Sigmoid colon (tissue), 7 donors: ENCODE data around the gene KCNF1. TPM values are rescaled to one million over a fixed set of nuclear protein-coding genes. Genes with fewer than 3 reads are reported as not detected.

Source experiments
- DNase-seq: peaks from one replicate; pipeline ENCODE4 v3.0.0-alpha.2; 2019
- H3K27ac ChIP-seq, 4 donors: fragments of 200-600 bp; sonication (generic); one replicate each; pipeline ENCODE4 v1.5.1; 2016 to 2019; ENCODE audit warnings: mild to moderate bottlenecking in 1 of 4
- H3K27me3 ChIP-seq, 3 donors: fragments of 200-600 bp; sonication (generic); one replicate each; pipeline ENCODE4 v1.5.1; 2019; ENCODE audit warnings: mild to moderate bottlenecking in 1 of 3
- H3K36me3 ChIP-seq, 4 donors: fragments of 200-600 bp; sonication (generic); one replicate each; pipeline ENCODE4 v1.5.1; 2016 to 2019
- H3K4me1 ChIP-seq, 4 donors: fragments of 200-600 bp; sonication (generic); one replicate each; pipeline ENCODE4 v1.5.1; 2017 to 2019
- H3K4me3 ChIP-seq, 4 donors: fragments of 200-600 bp; sonication (generic); one replicate each; pipeline ENCODE4 v1.5.1; 2017 to 2019; ENCODE audit warnings: mild to moderate bottlenecking in 2 of 4, moderate library complexity in 1 of 4
- H3K9me3 ChIP-seq, 4 donors: fragments of 200-600 bp in 3 of 4; sonication (generic) in 3 of 4; one replicate each; pipeline versions ENCODE4 v1.5.1 to v1.6.1; 2013 to 2019
- EP300 ChIP-seq, 4 donors: sonication (generic); formaldehyde crosslinking; IDR thresholded peaks; one replicate each; pipeline ENCODE4 v1.6.1; 2017; ENCODE audit warnings: antibody characterized with exemption in 4 of 4
- POLR2A ChIP-seq, 2 donors: fragments of 450-650 bp; IDR thresholded peaks; one replicate each; pipeline ENCODE4 v1.6.1; 2016; ENCODE audit warnings: antibody characterized with exemption in 2 of 2, mild to moderate bottlenecking in 2 of 2, moderate library complexity in 2 of 2
- POLR2AphosphoS5 ChIP-seq, 4 donors: sonication (generic); formaldehyde crosslinking; IDR thresholded peaks; one replicate each; pipeline ENCODE4 v1.6.1; 2017; ENCODE audit warnings: antibody characterized with exemption in 4 of 4
- WGBS, 2 donors: extraction: QIAGEN DNeasy Blood & Tissue Kit; methylation state at CpG; one replicate each; pipeline ENCODE4 v1.1.7; 2013; 5-methylcytosine and 5-hydroxymethylcytosine counted together
- intact Hi-C: fragments of 100-400 bp; cut with DNase I; formaldehyde crosslinking; loops from one replicate; pipeline ENCODE4 v1.15.1; 2023
- polyA plus RNA-seq, 3 donors: library from polyadenylated mRNA; stranded (reverse); fragments of 200-250 nt; gene quantifications; one replicate each; pipeline ENCODE4 v1.2.3, GENCODE V29; 2013
- total RNA-seq, 4 donors: library from RNA; depleted of rRNA; stranded (reverse); fragments of >200 nt; gene quantifications; one replicate each; pipeline ENCODE4 v1.1.0, GENCODE V29; 2016
- TF ChIP-seq, protein P1 (sequence below), 4 experiments: fragments of 450-650 bp in 3 of 4; fragments of 200-600 bp in 1 of 4; IDR thresholded peaks; one replicate each; pipeline ENCODE4 v1.5.1; 2016 to 2019; ENCODE audit warnings: antibody characterized with exemption in 4 of 4, mild to moderate bottlenecking in 3 of 4, moderate library complexity in 2 of 4
- donor health status: healthy with polysubstance abuse.
- donor health status: Bipolar disorder and iron deficiency.
- donor health status: healthy.

KCNF1 gene
- total and polyA plus RNA-seq, 7 donors = 0.16 to 1.4 (median 0.94) TPM; not detected in 1

DNA sequence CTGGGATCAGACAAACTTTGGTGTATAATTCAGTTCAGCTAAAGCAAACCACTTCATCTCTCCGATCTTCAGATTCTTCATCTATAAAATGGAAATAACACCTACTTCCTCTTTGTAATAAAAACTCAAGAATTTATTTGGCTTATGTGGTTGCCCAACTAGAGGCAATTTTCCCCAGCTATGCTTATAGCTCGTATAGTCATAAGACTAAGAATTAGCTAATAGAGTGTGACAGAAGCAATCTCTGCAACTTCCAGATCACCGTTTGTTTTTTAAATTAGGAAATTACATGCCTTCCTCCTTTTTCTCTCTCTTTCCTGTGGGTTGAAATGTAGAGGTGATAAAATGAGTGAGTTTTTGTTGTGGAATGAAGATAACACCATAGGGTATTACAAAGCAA lies 35.3 kb upstream of the KCNF1 start:
- TF ChIP-seq POLR2AphosphoS5 (IDR thresholded peaks at IDR 0.05) (no peak), POLR2A (IDR thresholded peaks at IDR 0.05) (no peak), EP300 (IDR thresholded peaks at IDR 0.05) (no peak)
- TF ChIP-seq, protein P1, sequence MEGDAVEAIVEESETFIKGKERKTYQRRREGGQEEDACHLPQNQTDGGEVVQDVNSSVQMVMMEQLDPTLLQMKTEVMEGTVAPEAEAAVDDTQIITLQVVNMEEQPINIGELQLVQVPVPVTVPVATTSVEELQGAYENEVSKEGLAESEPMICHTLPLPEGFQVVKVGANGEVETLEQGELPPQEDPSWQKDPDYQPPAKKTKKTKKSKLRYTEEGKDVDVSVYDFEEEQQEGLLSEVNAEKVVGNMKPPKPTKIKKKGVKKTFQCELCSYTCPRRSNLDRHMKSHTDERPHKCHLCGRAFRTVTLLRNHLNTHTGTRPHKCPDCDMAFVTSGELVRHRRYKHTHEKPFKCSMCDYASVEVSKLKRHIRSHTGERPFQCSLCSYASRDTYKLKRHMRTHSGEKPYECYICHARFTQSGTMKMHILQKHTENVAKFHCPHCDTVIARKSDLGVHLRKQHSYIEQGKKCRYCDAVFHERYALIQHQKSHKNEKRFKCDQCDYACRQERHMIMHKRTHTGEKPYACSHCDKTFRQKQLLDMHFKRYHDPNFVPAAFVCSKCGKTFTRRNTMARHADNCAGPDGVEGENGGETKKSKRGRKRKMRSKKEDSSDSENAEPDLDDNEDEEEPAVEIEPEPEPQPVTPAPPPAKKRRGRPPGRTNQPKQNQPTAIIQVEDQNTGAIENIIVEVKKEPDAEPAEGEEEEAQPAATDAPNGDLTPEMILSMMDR (IDR thresholded peaks at IDR 0.05) = no peak
- Histone ChIP-seq H3K36me3 (no peaks in the 10 kb centered on the region), H3K4me3 (no peak overlapping the region), H3K9me3 (peaks cover 0 to 6% (median 0%) of the 10 kb centered on the region in 4 donors), H3K27me3 (no peaks in the 10 kb centered on the region), H3K27ac (no peak overlapping the region), H3K4me1 (no peaks in the 10 kb centered on the region)
- WGBS, 2 donors = 15 to 32% methylated on average over 3 of the region's 3 CpGs
- DNase-seq = no peak
- intact Hi-C loops = no loop called here

DNA sequence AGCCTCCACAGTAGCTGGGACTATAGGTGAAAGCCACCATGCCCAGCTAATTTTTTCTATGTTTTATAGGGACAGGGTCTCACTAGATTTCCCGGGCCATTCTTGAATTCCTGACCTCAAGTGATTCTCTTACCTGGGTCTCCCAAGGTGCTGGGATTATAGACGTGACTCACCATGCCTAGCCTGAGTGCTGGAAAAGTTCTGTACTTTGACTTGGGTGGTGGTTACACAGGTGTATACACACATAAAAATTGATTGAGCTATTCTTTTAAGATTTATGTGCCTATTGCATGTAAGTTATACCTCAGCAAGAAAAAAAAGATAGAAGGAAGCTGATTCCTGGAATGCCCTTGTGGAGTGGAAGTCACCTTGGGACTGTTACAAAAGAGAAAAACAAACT lies 34.8 kb upstream of the KCNF1 start:
- DNase-seq = no peak
- Histone ChIP-seq H3K9me3 (peaks cover 0 to 3% (median 0%) of the 10 kb centered on the region in 4 donors), H3K27ac (no peak overlapping the region), H3K27me3 (no peaks in the 10 kb centered on the region), H3K36me3 (no peaks in the 10 kb centered on the region), H3K4me3 (no peak overlapping the region), H3K4me1 (no peaks in the 10 kb centered on the region)
- intact Hi-C loops = no loop called here
- 16 to 61% methylated on average over 2 of the region's 2 CpGs for WGBS, 2 donors
- TF ChIP-seq, protein P1 (IDR thresholded peaks at IDR 0.05) = no peak
- TF ChIP-seq EP300 (IDR thresholded peaks at IDR 0.05) (no peak), POLR2AphosphoS5 (IDR thresholded peaks at IDR 0.05) (no peak), POLR2A (IDR thresholded peaks at IDR 0.05) (no peak)

DNA sequence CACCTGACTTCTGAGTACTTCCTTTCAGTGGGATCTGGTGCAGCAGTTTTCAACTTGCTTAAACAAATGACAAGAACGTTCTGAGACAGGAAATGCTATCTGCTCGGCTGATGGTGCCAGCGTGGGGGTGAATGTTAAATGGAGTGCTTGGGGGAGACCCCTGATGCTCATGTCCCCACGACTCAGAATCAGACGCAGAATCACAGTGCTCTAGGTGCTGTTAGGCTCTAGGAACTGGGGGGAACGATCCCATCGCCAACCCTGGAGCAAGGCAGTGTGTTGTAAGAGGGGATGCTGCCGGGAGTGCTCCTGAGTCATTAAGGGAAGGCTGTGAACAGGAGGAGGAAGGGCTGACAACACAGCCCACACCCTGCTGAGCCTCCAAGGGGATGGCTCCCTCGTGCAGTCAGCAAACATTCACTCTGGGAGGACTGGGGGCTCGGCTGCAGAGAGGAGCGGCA lies 34.1 kb upstream of the KCNF1 start:
- Histone ChIP-seq H3K4me3 (no peak overlapping the region), H3K27me3 (no peaks in the 10 kb centered on the region), H3K9me3 (no peaks in the 10 kb centered on the region), H3K4me1 (no peaks in the 10 kb centered on the region), H3K27ac (no peak overlapping the region), H3K36me3 (no peaks in the 10 kb centered on the region)
- no peak for DNase-seq
- TF ChIP-seq EP300 (IDR thresholded peaks at IDR 0.05) (no peak), POLR2A (IDR thresholded peaks at IDR 0.05) (no peak), POLR2AphosphoS5 (IDR thresholded peaks at IDR 0.05) (no peak)
- TF ChIP-seq, protein P1 (IDR thresholded peaks at IDR 0.05) = no peak
- whole genome bisulfite sequencing, 2 donors = 31 to 43% methylated on average over 11 of the region's 11 CpGs
- intact Hi-C loops = no loop called here

DNA sequence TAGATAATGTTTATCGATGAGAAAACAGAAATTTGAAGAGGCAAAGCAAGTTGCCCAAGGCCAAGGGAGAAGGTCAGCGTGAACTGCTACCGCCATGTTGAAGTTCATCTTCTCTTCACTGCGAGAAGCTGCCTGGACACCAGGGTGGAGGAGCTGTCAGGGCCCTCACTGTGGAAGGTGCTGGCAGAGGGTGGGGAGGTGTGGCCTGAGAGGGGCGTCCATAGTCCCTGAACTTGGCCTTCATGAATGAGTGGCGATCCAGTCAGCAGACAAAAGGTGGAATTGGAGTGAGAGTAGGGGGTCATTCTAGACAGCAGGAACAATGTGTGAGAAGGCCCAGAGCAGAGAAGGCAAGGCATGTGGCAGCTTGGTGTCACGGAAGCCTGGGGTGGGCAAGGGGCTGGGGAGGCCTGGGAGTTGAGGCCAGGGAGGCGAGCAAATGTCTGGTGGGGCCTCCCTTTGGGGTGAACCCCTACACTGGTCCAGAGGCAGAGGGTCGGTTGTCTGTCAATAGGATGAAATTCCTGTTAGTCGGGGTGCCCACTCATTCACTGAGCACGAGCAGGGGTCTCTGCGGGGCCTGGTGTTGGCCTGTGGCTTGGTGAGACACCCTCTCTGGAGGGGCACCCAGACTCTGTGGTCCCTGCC lies 33.3 kb upstream of the KCNF1 start:
- H3K27ac ChIP-seq = no peak overlapping the region
- H3K27me3 ChIP-seq = no peaks in the 10 kb centered on the region
- no peak for DNase-seq
- intact Hi-C loops = no loop called here
- no peak overlapping the region for H3K4me3 ChIP-seq
- H3K4me1 ChIP-seq = no peaks in the 10 kb centered on the region
- no peak for TF ChIP-seq POLR2A (IDR thresholded peaks at IDR 0.05)
- 92 to 96% methylated on average over 12 of the region's 12 CpGs for WGBS, 2 donors
- no peaks in the 10 kb centered on the region for H3K9me3 ChIP-seq
- H3K36me3 ChIP-seq = no peaks in the 10 kb centered on the region

DNA sequence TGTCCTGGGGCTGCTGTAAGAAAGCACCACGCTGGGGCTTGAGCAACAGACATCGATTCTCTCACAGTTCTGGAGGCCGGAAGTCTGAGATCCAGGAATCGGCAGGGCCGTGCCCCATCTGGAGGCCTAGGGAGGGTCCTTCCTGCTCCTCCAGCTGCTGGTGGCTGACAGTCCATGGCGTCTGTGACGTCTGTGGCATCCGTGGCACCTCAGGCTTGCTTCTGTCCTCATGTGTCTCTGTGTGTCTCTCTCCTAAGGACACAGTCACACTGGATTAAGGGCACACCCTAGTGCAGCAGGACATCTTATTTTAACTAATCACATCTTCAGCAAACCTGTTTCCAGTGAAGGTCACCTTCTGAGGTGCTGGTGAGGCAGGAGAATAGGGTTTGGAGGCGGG lies 32.6 kb upstream of the KCNF1 start:
- no peaks in the 10 kb centered on the region for H3K4me1 ChIP-seq
- no peaks in the 10 kb centered on the region for H3K9me3 ChIP-seq
- intact Hi-C loops = no loop called here
- TF ChIP-seq, protein P1 (IDR thresholded peaks at IDR 0.05) = no peak
- TF ChIP-seq POLR2AphosphoS5 (IDR thresholded peaks at IDR 0.05) = no peak
- no peak for TF ChIP-seq EP300 (IDR thresholded peaks at IDR 0.05)
- TF ChIP-seq POLR2A (IDR thresholded peaks at IDR 0.05) = no peak
- H3K36me3 ChIP-seq = no peaks in the 10 kb centered on the region
- H3K27ac ChIP-seq = no peak overlapping the region
- no peak overlapping the region for H3K4me3 ChIP-seq
- DNase-seq = no peak
- WGBS, 2 donors = 83 to 91% methylated on average over 9 of the region's 9 CpGs
- no peaks in the 10 kb centered on the region for H3K27me3 ChIP-seq
